K562 (cell line): Measurements from ENCODE around the gene ROPN1. TPM values are rescaled to one million over a fixed set of nuclear protein-coding genes. Genes with fewer than 3 reads are reported as not detected.
"Not testable (repeated sequence)": the region's sequence is repeated elsewhere in the genome, so short reads cannot be mapped to it uniquely, and the experiment has no call there.

ENCODE experiments used
- ATAC-seq: fragments of 200-7000 bp; cut with Tn5 transposase; 3 replicates; pipeline ENCODE4 v1.9.1; 2020; ENCODE audit warnings: moderate library complexity
- BruUV-seq: library from RNA; stranded (reverse); fragments of 400-500 nt; replicated peaks from 2 replicates; lab custom pipeline; 2021; lab: Mats Ljungman, UMichigan
- CTCF ChIA-PET: fragments of 300-600 bp; formaldehyde crosslinking; extraction: SDS; loops from one replicate; lab custom pipeline; 2021; ENCODE audit warnings: low intra/inter-chr PET ratio; lab: Yijun Ruan, JAX
- POLR2A ChIA-PET: fragments of 300-600, 350-650 bp; sonication (Branson Sonifier 250); formaldehyde crosslinking; extraction: SDS; loops from one replicate; lab custom pipeline; 2021; ENCODE audit warnings: antibody characterized with exemption, inconsistent platforms; lab: Yijun Ruan, JAX
- DNase-seq, 4 experiments: peaks; one replicate each; pipeline versions ENCODE4 v3.0.0 to v3.0.0-alpha.2; 2011 to 2018; ENCODE audit warnings: low spot score in 3 of 4, mixed read lengths in 3 of 4; ENCODE audit errors: extremely low read depth in 1 of 4
- FAIRE-seq: peaks from 2 replicates; lab custom pipeline; 2011; peaks lifted over from hg19 to GRCh38; lab: Jason Lieb, UNC
- H2AFZ ChIP-seq: 2 replicates; pipeline ENCODE4 v1.6.0; 2011; ENCODE audit warnings: low read depth, low read length, control low read depth, inconsistent platforms
- H3K27ac ChIP-seq: fragments of 200-600 bp; 3 replicates; pipeline ENCODE4 v1.8.0; 2011; ENCODE audit warnings: low read depth, mild to moderate bottlenecking, control low read depth, inconsistent platforms, low read length, moderate library complexity, mixed read lengths; ENCODE audit errors: extremely low read depth
- H3K27me3 ChIP-seq, 2 experiments: fragments of 300-600 bp in 1 of 2; 2 replicates in 1 of 2; 3 replicates in 1 of 2; pipeline versions ENCODE4 v1.6.0 to v1.8.0; 2011; ENCODE audit warnings: inconsistent platforms in 2 of 2, low read length in 2 of 2, mild to moderate bottlenecking in 1 of 2, mixed read lengths in 1 of 2, moderate library complexity in 1 of 2; ENCODE audit not compliant: control insufficient read depth in 2 of 2, insufficient read depth in 2 of 2
- H3K36me3 ChIP-seq: fragments of 300-600 bp; 3 replicates; pipeline ENCODE4 v1.8.0; 2011; ENCODE audit warnings: mild to moderate bottlenecking, low read length, inconsistent platforms; ENCODE audit not compliant: control insufficient read depth, insufficient read depth
- H3K4me1 ChIP-seq, 2 experiments: fragments of 200-600 bp in 1 of 2; replicated peaks in 1 of 2; 2 replicates in 1 of 2; 3 replicates in 1 of 2; pipeline versions ENCODE4 v1.5.1 to v1.8.0; 2011; ENCODE audit warnings: inconsistent platforms in 2 of 2, low read length in 2 of 2, mild to moderate bottlenecking in 1 of 2, mixed read lengths in 1 of 2, moderate library complexity in 1 of 2; ENCODE audit not compliant: control insufficient read depth in 2 of 2, insufficient read depth in 2 of 2
- H3K4me2 ChIP-seq: 2 replicates; pipeline ENCODE4 v1.6.1; 2011; ENCODE audit warnings: low read length, control low read depth, inconsistent platforms, mixed read lengths; ENCODE audit not compliant: insufficient read depth
- H3K4me3 ChIP-seq: fragments of 200-600 bp; sonication (generic), shearing (Covaris generic); 2 replicates; pipeline ENCODE4 v1.5.1; 2016; ENCODE audit warnings: control low read depth, inconsistent platforms
- H3K79me2 ChIP-seq: fragments of 200-600 bp; 3 replicates; pipeline ENCODE4 v1.8.0; 2011; ENCODE audit warnings: low read length, inconsistent platforms; ENCODE audit not compliant: control insufficient read depth, insufficient read depth
- H3K9ac ChIP-seq, 2 experiments: 2 replicates each; pipeline versions ENCODE4 v1.6.0 to v1.6.1; 2011; ENCODE audit warnings: low read depth in 2 of 2, low read length in 2 of 2, control low read depth in 1 of 2, inconsistent platforms in 1 of 2, mild to moderate bottlenecking in 1 of 2, mixed read lengths in 1 of 2; ENCODE audit not compliant: insufficient read depth in 1 of 2
- H3K9me1 ChIP-seq: one replicate; pipeline ENCODE4 v1.6.0; 2011; ENCODE audit warnings: inconsistent platforms, mild to moderate bottlenecking, low read length, moderate library complexity; ENCODE audit not compliant: control insufficient read depth, insufficient read depth
- H3K9me3 ChIP-seq: replicated peaks from 2 replicates; pipeline ENCODE4 v1.5.1; 2011; ENCODE audit warnings: low read depth, low read length, inconsistent platforms; ENCODE audit not compliant: control insufficient read depth, insufficient read depth
- H4K20me1 ChIP-seq: replicated peaks from 2 replicates; pipeline ENCODE4 v1.6.1; 2011; ENCODE audit warnings: low read length, inconsistent platforms, mixed read lengths; ENCODE audit not compliant: control insufficient read depth, insufficient read depth
- CTCF ChIP-seq, 3 experiments: IDR thresholded peaks in 2 of 3; conservative IDR thresholded peaks in 1 of 3; 2 replicates each; pipeline ENCODE4 v1.5.1; 2011 to 2012; ENCODE audit warnings: low read length in 3 of 3, mild to moderate bottlenecking in 3 of 3, control low read depth in 2 of 3, improper control_type of control experiment in 1 of 3, inconsistent platforms in 1 of 3, low read depth in 1 of 3, mixed read lengths in 1 of 3, moderate library complexity in 1 of 3; ENCODE audit not compliant: insufficient read depth in 2 of 3
- RAD21 ChIP-seq, 2 experiments: fragments of 250-450 bp in 1 of 2; fragments of 450-650 bp in 1 of 2; sonication (Bioruptor Pico) in 1 of 2; formaldehyde crosslinking in 1 of 2; IDR thresholded peaks in 1 of 2; conservative IDR thresholded peaks in 1 of 2; 2 replicates each; pipeline versions ENCODE4 v1.4.0 to v1.8.0; 2020 to 2022; ENCODE audit warnings: mild to moderate bottlenecking in 2 of 2, moderate library complexity in 1 of 2
- WGBS: fragments of 100-300 bp; shearing (Covaris generic); methylation state at CpG from one replicate; pipeline ENCODE4 v1.1.6; 2016; ENCODE audit warnings: low coverage, mixed read lengths; ENCODE audit not compliant: insufficient coverage; ENCODE audit errors: missing lambda C conversion rate; 5-methylcytosine and 5-hydroxymethylcytosine counted together
- in situ Hi-C: fragments of 300-500 bp; cut with MboI; formaldehyde crosslinking; loops from 4 replicates; pipeline ENCODE4 v1.15.0; 2018; ENCODE audit warnings: inconsistent platforms, mixed read lengths
- intact Hi-C: fragments of 100-400 bp; cut with micrococcal nuclease; formaldehyde crosslinking; loops from 2 replicates; pipeline ENCODE4 v1.14.2; 2022
- polyA plus RNA-seq, 8 experiments: library from polyadenylated mRNA; depleted of rRNA in 4 of 8; stranded (reverse) in 5 of 8; unstranded in 3 of 8; fragments of >200 nt; fragmentation: Nextera tagmentation in 2 of 8; fragmentation: Illumina TruSeq in 1 of 8; extraction: Ambion mirVana in 2 of 8; extraction: Trizol in 1 of 8; gene quantifications; 2 replicates each; pipeline versions ENCODE4 v1.2.1 to v1.2.3, GENCODE V29; 2011 to 2014; ENCODE audit warnings: inconsistent platforms in 1 of 8, missing spikeins in 1 of 8
- total RNA-seq, 7 experiments: library from RNA; depleted of rRNA in 6 of 7; stranded (reverse); fragments of >200 nt in 6 of 7; fragmentation: Illumina TruSeq in 2 of 7; extraction: Trizol in 2 of 7; gene quantifications; 2 replicates each; pipeline versions ENCODE4 v1.2.1 to v1.2.3, GENCODE V29; 2011 to 2021; ENCODE audit warnings: low replicate concordance in 1 of 7

ROPN1 gene
- total and polyA plus RNA-seq, 9 of the 15 experiments (the other 6 are each of a cell fraction or from before 2014, with no cell fraction given) = not detected

GRCh38 chr3:123979525-123980501 lies 12.1 kb downstream of the ROPN1 start:
- FAIRE-seq = peak; percentile 91
- intact Hi-C loops, H3K27ac ChIP-seq, BruUV-seq, H2AFZ ChIP-seq, H3K9me1 ChIP-seq: not testable (repeated sequence)
- TF ChIP-seq RAD21 (CRISPR knock-in tag; conservative IDR thresholded peaks at IDR 0.05 in 1 of 2, IDR thresholded peaks at IDR 0.05 in 1 of 2) (peak in 1 of 2 experiments; percentile 50; a peak in 2 of 4 replicates), CTCF (IDR thresholded peaks at IDR 0.05 in 2 of 3, conservative IDR thresholded peaks at IDR 0.05 in 1 of 3; ENCODE audit: insufficient read depth in 2 of 3, low read depth in 1 of 3, low read length in 3 of 3) (peak; percentile 31 to 59 (median 43); a peak in 5 of 6 replicates)
- TF ChIP-seq, all 486 proteins: peak for 2; not testable (repeated sequence) for 484
- WGBS = 19% methylated on average over 13 of the region's 29 CpGs
- H4K20me1 ChIP-seq, POLR2A ChIA-PET, CTCF ChIA-PET, H3K4me2 ChIP-seq, H3K4me1 ChIP-seq, H3K9me3 ChIP-seq, H3K79me2 ChIP-seq, H3K9ac ChIP-seq, in situ Hi-C loops, H3K4me3 ChIP-seq, H3K36me3 ChIP-seq, H3K27me3 ChIP-seq: not testable (repeated sequence)
- DNase-seq (peak in 1 of 4 experiments; percentile 7), ATAC-seq (peak; percentile 93)

DNA sequence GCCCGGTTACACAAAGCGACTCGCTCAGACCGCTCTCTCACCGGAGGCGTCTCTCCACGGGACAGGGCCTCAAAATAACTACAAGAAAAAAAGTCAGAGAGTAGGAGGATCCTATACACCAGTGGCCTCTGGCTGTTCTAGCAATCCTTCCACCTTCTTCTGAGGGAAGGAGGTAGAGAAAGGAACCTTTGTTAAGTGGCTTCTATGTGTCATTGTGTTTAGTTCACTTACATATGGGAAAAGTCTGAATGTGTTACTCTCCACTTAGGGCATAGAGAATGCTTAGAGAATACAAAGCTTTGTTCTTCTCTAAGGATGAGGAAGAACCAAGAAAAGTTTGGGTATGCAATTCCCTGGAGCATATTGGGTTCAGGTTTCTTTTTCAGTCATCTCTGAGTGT lies 15.0 kb downstream of the ROPN1 start:
- H4K20me1 ChIP-seq, intact Hi-C loops, POLR2A ChIA-PET, H3K4me3 ChIP-seq, CTCF ChIA-PET, H3K27ac ChIP-seq, H3K9me1 ChIP-seq, ATAC-seq, DNase-seq, H3K4me2 ChIP-seq, H3K36me3 ChIP-seq, BruUV-seq, H3K9ac ChIP-seq, in situ Hi-C loops, FAIRE-seq, H3K27me3 ChIP-seq, H3K9me3 ChIP-seq, H3K79me2 ChIP-seq, H2AFZ ChIP-seq, H3K4me1 ChIP-seq: not testable (repeated sequence)
- 0% methylated on average over 7 of the region's 7 CpGs for WGBS

- CTCF ChIA-PET = not testable (repeated sequence)
These were observed 15.6 kb downstream of the ROPN1 start for GRCh38 chr3:123976181-123976898.

More at GRCh38 chr3:123976181-123976898, 15.6 kb downstream of the ROPN1 start:
- H3K4me2 ChIP-seq, BruUV-seq, H3K9ac ChIP-seq, H2AFZ ChIP-seq, H3K4me1 ChIP-seq, H3K27ac ChIP-seq, POLR2A ChIA-PET, H3K27me3 ChIP-seq, H3K36me3 ChIP-seq, H4K20me1 ChIP-seq, intact Hi-C loops, in situ Hi-C loops, DNase-seq, H3K79me2 ChIP-seq, H3K9me1 ChIP-seq, ATAC-seq, H3K4me3 ChIP-seq, H3K9me3 ChIP-seq: not testable (repeated sequence)
- peak; percentile 62 for FAIRE-seq
- 3% methylated on average over 3 of the region's 4 CpGs for WGBS
